HG03442 (cell line): Measurements from ENCODE around the gene CNGA2.
"Not testable (repeated sequence)": the region's sequence is repeated elsewhere in the genome, so short reads cannot be mapped to it uniquely, and the experiment has no call there.

ENCODE experiments used
- ATAC-seq: cut with Tn5 transposase; IDR thresholded peaks from one replicate; pipeline ENCODE4 v1.9.1; 2021; ENCODE audit warnings: mild to moderate bottlenecking, moderate library complexity; ENCODE audit not compliant: unreplicated experiment

CNGA2 gene

DNA sequence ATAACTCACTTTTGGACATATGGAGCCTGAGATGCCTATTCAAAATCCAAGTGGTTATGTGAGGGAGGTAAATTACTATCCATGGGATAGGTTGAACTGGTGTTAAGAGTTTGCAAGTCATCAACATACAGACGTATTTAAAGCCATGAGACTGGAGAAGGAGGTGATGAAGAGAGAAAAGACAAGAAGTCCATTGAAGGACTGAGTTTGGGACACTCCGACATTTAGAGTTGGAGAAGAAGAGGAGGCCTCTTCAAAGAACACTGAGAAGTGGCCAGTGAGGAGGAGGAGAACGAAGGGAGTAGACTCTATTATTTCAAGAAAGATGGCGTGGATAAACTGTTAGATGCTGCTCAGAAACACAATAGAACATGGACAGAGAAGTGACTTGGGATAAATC lies at the start of gene CNGA2:
TSS of gene CNGA2 (plus strand) at position 301 of the 400 bp plus-strand sequence. CDS start 3,738 bp downstream, outside the sequence.
- no peak for ATAC-seq

DNA sequence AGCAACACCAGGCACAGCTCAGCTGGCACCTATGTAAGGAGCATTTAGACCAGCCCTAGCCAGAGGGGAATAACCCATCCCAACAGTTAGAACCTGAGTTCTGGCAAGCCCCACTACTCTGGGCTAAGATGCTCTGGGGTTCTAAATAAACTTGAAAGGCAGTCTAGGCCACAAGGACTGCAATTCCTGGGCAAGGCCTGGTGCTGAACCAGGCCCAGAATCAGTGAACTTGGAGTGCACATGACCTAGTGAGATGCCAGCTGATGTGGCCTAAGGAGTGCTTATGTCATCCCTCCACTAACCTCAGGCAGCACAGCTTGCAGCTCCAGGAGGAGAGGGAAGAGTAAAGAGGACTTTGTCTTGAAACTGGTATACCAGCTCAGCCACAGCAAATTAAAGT lies 46.9 kb upstream of the CNGA2 start:
- ATAC-seq, result no peak

GRCh38 chrX:151688695-151689094 lies 45.9 kb upstream of the CNGA2 start:
- ATAC-seq, result no peak

DNA sequence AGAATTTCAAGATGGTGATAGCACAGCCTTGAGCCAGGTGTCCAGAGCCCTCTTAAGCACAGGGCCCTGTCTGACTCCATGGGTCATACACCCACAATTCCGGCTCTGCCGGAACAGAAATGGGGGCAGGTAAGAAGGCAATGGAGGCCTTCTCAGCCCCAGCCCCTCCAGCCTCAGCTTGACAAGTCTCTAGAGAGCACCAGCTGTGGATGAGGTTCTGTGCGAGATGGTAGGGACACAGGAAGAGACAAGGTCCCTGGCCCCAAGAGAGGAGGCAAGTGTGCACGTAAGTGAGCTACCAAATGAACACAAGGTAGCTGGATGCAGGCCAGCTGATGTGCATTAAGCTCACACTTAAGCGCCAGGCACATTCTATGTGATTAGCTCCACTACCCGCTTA lies 41.7 kb upstream of the CNGA2 start:
- ATAC-seq, result no peak

- no peak for ATAC-seq
These were observed 40.4 kb upstream of the CNGA2 start for GRCh38 chrX:151694121-151694520.

DNA sequence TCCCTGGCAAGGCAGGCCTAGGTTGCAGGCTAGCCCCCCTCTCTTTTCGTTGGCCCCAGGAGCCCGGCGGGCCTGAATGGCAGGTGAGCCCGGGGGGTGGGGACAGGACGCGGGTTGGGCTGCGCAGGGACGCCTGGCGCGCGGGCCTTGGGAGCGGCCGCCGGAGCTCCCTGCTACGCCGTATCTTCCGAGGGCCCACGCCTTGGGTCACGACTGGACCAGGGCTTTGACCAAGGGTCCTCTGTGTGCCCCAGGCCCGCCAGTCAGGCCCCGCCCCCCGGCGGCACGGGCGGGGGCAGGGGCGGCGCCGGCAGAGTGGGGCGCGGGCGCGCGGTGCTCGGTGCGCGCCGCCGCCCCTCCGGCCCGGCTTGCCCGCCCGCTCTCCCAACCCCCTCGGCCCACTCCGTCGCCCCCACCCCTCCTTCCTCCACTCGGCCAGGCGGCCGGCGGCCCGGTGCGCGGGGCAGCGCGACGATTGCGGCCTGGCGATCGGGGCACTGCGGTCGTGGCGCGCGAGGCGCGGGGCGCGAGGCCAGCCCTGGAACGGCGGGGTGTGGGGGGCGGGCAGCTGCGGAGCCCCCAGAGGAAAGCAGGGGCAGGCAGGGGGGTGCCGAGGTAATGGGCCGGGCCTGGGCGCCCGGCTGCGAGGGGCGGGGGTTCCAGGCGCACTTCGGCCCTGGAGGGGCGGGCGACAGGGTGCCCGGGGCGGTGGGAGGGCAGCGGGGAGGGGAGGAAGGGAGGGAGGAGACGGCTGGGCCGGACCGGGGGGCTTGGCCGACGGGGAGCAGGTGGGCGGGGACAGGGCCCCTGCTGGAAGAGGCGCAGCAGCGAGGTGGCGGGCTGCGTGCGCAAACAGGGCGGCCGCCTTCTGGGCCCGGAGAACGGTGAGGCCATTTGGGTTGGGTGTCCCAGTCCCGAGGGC lies 39.6 kb upstream of the CNGA2 start, which contains the start of gene PRRG3:
TSS of gene PRRG3 (plus strand) at position 798 of the 922 bp plus-strand sequence. CDS start 3,357 bp downstream, outside the sequence.
- no peak for ATAC-seq

DNA sequence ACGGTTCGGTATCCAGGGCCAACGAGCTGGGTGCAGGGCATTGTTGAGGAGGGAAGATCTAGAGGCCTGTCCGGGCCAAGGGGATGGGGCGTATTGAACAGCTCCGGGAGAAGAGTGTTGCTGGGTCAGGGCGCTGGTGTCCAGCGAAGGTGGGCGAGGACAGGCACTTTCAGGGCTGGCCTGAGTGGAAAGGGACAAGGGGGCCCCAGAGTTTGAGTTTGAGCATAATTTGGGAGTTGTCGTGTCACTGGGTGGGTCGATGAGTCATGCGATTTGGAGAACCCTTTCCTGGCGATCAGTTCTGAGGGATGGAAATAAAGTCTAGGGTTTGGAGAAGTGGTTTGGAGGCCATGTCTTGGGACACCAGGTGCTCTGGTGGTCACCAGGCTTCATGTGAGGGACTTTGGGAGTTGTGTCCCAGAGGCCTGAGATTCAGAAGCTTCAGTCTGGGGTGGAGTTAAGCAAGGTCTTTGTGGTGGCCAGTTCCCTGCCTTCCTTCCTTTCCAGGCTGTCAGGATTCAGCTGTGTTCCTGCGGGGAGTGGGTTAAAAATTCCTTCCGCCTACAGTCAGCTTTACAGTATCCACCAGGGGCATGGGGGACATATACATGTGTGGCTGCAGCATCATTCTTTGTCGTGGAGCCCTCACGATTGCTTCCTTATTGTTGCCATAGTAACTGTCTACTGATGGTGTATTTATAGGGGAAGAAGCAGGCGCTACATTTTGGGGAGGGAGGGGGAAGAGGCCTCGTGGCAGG lies 38.8 kb upstream of the CNGA2 start:
- ATAC-seq, result no peak

- not testable (repeated sequence) for ATAC-seq
These were observed 37.5 kb upstream of the CNGA2 start for GRCh38 chrX:151697082-151697481.

DNA sequence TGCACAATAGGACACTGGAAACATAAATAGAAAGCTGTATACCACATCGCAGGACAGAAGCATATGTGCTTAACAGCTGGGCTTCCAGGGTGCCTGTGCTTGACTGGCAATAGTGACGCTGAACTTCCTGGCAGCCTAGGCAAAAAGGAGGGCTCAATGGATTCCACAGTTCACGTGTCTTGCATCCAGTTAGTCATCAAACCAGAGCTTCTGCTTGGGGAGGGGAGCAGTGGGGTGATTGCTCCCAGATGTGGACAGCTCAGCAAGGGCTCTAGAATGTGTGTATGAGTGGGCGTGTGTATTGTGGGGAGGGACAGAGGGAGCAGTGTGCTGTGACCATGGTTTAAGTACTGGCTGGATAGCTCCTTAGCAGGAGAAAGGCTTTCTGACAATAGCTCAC lies 37.0 kb upstream of the CNGA2 start:
- no peak for ATAC-seq

DNA sequence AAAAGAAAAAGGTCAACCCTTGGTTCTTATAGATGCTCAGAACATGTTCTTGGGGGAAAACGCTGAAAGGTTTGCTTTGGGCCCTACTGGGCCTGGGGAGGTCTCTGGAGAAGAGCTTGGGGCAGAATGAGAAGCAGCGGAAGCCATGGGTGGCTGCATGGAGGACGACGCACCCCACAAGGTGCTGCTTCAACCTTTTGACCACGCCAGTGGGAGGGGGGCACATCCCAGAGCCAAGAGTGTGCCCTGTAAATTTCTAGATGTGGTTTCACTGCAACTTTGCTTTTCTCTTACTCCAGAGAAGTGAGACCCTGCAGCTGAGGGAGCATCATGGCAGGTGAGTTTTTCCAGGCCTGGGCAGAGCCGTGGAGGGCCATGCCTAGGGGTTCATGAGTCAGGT lies 36.1 kb upstream of the CNGA2 start:
- no peak for ATAC-seq

DNA sequence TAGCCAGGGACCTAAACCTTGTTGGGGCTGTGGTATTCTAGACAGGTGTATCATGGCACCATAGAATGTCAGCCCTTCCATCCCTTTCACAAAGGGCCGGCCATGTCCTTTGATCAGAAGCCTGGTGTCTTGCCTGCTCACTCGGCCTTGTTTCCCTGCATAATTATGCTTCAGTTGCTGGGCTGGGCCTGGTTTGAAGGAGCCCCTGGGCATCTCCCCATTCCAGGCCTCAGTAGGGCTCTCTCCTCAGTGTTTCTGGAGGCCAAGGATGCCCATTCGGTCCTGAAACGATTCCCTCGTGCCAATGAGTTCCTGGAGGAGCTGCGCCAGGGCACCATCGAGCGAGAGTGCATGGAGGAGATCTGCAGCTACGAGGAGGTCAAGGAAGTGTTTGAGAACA lies 34.8 kb upstream of the CNGA2 start:
- no peak for ATAC-seq

GRCh38 chrX:151700581-151700980 lies 34.0 kb upstream of the CNGA2 start:
- ATAC-seq, result no peak

- no peak for ATAC-seq
These were observed 33.5 kb upstream of the CNGA2 start for GRCh38 chrX:151701071-151701470.

DNA sequence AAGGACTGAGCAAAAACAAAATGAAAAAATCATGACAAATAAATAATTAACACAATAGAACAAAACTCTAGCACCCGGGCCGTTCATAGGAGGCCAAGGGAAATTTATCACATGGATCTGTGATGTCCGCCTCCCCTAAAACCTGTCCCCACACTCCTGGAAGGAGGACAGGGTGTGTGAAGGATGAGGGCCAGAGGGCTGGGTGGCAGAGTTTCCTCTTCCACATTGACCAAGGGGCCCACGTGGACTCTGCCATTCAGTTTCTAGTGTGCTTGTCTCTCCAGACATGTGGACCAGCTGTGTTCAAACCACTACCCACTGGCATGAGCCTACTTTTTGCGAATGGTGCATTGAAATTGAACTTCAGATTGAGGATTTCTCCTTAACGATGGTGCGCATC lies 33.0 kb upstream of the CNGA2 start:
- no peak for ATAC-seq

DNA sequence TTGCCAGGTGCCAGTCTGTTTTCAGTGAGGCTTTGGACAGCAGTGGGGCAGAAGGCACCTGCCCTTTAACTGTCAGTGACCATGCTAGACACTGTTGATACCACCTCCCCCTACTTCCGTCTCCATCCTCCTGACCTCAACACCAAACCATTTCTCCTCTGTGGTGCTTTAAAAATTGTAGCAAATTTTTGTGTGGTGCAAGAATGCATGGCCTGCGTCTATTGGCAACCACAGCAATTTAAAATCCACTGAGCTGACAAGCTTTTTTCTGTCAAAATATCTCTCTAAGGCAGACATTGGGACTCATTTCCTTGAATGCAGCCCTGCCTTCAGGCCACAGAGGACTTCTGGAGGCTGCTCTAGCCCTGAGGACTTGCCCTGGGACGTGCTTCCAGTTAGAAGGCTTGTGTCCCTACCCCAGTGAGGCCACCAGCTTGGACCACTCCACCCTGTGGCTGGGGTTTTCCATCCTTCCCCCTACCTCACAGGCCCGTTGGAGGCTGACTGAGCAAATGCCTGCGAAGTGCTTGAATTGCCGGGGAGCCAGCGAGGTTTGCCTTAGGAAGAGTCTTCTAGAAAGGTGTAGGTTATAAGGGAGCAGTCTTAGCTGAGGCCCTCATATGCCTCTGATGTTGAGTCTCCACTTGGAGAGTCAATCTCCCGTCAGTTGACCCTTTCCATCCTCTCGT lies 32.4 kb upstream of the CNGA2 start:
- no peak for ATAC-seq

DNA sequence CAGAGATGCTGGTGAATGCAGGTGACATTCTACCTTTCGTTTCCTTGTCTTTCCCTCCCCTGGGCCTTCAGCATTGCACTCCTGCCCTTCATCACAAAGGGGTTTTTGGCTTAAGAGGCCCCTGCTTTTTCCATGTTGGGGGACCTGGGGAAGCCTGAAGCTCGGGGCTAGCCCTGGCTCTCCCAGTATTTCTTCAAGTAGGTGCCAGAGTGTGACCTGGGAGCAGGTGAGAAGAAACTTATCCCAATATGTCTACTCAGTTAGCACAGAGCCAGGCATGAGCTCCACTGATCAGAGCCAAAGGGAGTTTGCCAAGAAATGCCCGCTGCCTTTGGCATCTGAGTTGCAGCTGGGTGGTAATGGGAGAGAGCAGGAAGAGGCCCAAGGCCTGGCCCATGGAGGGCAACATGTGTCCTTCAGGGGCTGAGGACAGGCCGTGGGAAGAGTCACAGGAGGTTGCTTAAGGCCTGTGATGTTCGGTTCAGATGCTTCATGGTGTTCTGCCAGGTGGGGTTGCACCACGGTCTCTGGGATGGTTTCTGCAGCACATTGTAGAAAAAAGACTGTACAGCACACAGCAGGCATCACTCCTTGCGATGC lies 31.7 kb upstream of the CNGA2 start:
- no peak for ATAC-seq

DNA sequence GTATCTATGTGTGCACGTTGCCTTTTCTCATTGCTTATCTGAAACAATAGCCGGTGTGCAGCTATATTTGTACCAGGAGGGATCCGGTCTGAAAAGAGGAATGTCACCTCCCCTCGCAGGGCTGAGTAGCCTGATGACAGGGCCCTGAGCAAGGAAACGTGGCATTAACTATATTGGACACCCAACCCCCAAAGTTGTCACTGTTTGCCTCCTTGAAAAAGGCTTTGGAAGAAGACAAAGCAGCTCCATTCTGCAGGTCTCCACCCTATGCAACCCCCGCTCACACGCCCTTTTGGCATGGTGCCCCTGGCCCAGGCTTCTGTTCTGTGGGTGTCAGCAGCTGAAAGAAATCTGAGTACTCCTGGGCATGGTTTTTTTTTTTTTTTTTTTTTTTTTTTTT lies 31.1 kb upstream of the CNGA2 start:
- ATAC-seq, result no peak

DNA sequence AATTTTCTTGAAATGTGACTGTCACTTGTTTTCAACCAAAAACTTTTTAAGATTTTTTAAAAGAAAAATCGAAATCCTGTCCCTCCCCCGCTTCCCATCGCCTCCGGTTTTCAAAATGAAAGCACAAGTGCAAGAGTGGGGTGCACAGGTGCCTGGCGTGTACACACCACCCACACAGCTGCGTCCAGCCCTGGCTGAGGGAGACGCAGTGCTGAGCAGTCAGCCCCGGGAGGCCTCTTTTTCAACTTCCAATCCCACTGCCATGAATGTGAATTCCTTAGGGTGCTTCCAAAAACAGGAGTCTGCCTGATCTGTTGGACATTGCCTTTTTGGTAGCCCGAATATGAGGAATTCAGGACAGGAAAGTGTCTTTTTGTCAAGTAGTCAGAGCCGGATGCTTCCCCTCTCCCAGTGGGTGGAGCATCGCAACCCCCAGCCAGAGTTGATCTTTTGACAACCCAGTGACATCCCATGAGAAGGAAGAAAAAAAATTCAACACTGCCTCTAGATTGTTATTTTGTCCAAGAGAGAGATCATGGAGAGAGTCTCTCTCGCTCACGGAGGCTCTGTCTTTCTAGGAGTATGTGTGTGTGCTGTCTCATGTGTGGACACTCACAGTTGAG lies 30.4 kb upstream of the CNGA2 start:
- ATAC-seq, result no peak

DNA sequence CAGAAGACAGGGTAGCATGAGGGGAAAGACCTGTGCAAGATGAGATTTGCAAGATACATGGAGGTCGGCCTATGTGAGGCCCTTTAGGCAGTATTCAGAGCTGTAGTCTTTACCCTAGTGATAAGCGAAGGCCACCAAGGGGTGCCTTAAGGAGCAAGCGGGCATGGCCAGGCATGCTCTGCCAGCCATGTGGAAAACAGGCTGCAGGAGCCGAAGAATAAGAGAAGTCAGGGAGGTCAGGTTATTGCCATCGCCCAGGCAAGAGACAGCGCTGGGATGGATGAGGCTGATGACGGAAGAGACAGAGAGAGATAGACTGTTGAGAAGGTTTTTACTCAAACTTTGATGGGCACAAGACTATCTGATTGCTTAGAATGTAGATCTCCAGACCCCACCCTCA lies 25.7 kb upstream of the CNGA2 start:
- no peak for ATAC-seq

- ATAC-seq, result no peak
These were observed 24.1 kb upstream of the CNGA2 start for GRCh38 chrX:151710457-151710856.
